ENCODE measurements around the gene SYCP1.

Gene SYCP1

DNA sequence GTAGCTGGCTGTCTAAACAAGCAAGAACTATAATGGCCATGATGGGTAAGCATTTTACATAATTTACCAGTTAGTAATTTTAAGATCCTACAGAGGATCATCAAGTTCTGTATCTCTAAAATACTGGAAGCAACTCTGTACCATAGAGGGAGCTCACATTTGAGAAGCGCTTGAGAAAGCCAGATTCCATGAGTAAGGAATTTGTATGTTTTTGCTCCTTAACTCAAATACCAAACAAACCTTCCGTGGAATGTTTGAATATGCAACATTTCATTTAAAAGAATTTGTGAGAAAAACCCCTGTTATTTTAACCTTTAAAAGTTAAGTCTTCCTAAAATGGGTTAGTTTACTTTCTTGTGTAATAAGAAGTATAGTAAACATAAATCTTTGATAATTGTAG, 176.9 kb downstream of the SYCP1 start:
- no peaks in the 10 kb centered on the region for H3K36me3 ChIP-seq
- TF ChIP-seq CTCF (IDR thresholded peaks at IDR 0.05; ENCODE audit: low read depth, low read length): no peak
- DNase-seq: no peak
- H3K27ac ChIP-seq: no peak overlapping the region
- H3K9me3 ChIP-seq (ENCODE audit: severe bottlenecking): no peaks in the 10 kb centered on the region
- no peak overlapping the region for H3K4me3 ChIP-seq (ENCODE audit: low read depth, low read length)
- no peaks in the 10 kb centered on the region for H3K27me3 ChIP-seq (ENCODE audit: insufficient read depth, low read depth, severe bottlenecking)

GRCh38 chr1:115035652-115036051, 181.0 kb downstream of the SYCP1 start:
- Histone ChIP-seq H3K27ac (no peak overlapping the region), H3K36me3 (no peaks in the 10 kb centered on the region), H3K27me3 (ENCODE audit: insufficient read depth, low read depth, severe bottlenecking) (no peaks in the 10 kb centered on the region), H3K9me3 (ENCODE audit: severe bottlenecking) (no peaks in the 10 kb centered on the region), H3K4me3 (ENCODE audit: low read depth, low read length) (no peak overlapping the region)
- no peak for DNase-seq
- TF ChIP-seq CTCF (IDR thresholded peaks at IDR 0.05; ENCODE audit: low read depth, low read length): no peak

DNA sequence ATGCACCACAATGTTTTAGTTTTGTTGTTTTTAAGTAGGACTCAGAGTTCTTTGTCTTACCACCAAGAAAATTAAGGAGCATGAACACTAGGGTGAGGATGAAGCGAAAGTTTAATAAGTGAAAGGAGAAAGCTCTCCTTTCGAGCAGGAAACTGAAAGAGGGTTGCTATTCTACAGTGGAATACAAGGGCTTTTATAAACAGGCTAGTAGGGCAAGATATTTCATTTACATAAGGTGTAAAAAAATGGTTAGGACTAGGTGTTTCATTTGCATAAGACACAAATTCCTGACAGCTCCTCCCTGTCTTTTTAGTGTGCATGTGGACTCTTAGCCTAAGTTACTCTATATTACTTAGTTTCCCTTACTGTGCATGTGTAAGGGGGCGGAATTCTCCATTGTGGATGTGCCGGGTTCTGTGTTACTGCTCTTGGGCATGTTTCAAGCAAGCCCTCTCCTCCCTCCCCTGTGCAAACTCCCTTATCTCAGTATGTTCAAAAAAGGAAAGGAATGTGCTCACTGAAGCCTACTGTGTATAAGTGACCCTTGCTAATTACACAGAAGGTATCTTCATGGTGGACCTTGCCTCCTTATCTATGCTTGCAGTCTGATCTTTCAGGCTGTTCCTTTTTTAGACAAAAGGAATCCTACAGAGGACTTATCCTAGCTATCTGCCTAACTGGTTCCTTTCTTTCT, 182.3 kb downstream of the SYCP1 start:
- no peaks in the 10 kb centered on the region for H3K9me3 ChIP-seq (ENCODE audit: severe bottlenecking)
- H3K4me3 ChIP-seq (ENCODE audit: low read depth, low read length): no peak overlapping the region
- no peak overlapping the region for H3K27ac ChIP-seq
- H3K36me3 ChIP-seq: no peaks in the 10 kb centered on the region
- H3K27me3 ChIP-seq (ENCODE audit: insufficient read depth, low read depth, severe bottlenecking): no peaks in the 10 kb centered on the region
- no peak for TF ChIP-seq CTCF (IDR thresholded peaks at IDR 0.05; ENCODE audit: low read depth, low read length)
- DNase-seq: no peak

DNA sequence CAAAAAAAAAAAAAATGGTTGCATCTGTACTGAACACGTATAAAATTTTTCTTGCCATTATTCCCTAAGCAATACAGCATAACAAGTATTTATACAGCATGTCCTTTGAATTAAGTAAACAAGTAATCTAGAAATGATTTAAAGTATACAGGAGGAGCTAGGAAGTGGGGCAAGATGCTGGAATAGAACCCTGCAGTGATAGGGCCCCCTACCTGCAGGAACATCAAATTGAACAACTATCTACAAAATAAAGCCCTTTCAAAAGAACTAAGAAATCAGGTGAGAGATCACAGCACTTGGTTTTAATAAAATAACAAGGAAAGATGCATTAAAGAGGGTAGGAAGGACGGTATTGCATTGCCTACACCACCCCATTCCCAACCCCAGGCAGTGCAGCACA, 185.8 kb downstream of the SYCP1 start:
- no peaks in the 10 kb centered on the region for H3K27me3 ChIP-seq (ENCODE audit: insufficient read depth, low read depth, severe bottlenecking)
- H3K4me3 ChIP-seq (ENCODE audit: low read depth, low read length): no peak overlapping the region
- H3K27ac ChIP-seq: no peak overlapping the region
- H3K9me3 ChIP-seq (ENCODE audit: severe bottlenecking): no peaks in the 10 kb centered on the region
- TF ChIP-seq CTCF (IDR thresholded peaks at IDR 0.05; ENCODE audit: low read depth, low read length): 0 out of 2 replicates have a peak, but pooled peaks have one; percentile 9
- no peak for DNase-seq
- no peaks in the 10 kb centered on the region for H3K36me3 ChIP-seq

DNA sequence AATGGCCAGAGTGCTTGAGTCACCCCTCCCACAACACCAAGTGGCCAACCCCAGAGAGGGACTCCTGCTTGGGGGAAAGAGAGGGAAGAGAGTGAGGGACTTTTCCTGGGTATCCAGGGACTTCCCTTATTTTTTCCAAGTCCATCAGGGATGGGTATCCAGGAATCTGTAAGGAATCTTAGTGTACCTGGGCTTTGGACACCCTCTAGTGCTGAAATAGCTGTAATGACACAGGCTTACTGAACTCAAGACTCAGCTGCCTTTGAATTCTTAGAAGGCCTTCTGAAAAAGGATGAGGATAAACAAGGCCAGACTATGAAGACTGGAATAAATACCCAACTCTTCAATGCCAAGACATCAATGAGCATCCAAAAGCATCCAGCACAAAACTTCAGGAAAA, 187.0 kb downstream of the SYCP1 start:
- H3K9me3 ChIP-seq (ENCODE audit: severe bottlenecking): no peaks in the 10 kb centered on the region

More for the DNA sequence above, 187.0 kb downstream of the SYCP1 start:
- H3K27ac ChIP-seq: no peak overlapping the region
- no peaks in the 10 kb centered on the region for H3K27me3 ChIP-seq (ENCODE audit: insufficient read depth, low read depth, severe bottlenecking)
- TF ChIP-seq CTCF (IDR thresholded peaks at IDR 0.05; ENCODE audit: low read depth, low read length): peak; percentile 63
- H3K4me3 ChIP-seq (ENCODE audit: low read depth, low read length): no peak overlapping the region
- peak; percentile 23 for DNase-seq
- H3K36me3 ChIP-seq: no peaks in the 10 kb centered on the region

Data from WERI-Rb-1 (cell line).